Melanocyte of skin (primary cell): ENCODE results near the gene SLC1A6. TPM values are rescaled to one million over a fixed set of nuclear protein-coding genes. Genes with fewer than 3 reads are reported as not detected.

Source experiments
- total RNA-seq, 2 donors: library from RNA; depleted of rRNA; stranded (reverse); fragments of >200 nt; gene quantifications; 2 replicates each; pipeline ENCODE4 v1.2.3, GENCODE V29; 2012

SLC1A6 gene
- total RNA-seq: not detected

GRCh38 chr19:14979476-14980255 lies at the start of gene SLC1A6:
Gene SLC1A6, minus strand, starts transcription at chr19:14979864. Its CDS starts 6,954 bp downstream, at chr19:14972910.

GRCh38 chr19:14941189-14941588 lies 38.5 kb downstream of the SLC1A6 start, which contains the start of gene OR7C2:
Gene OR7C2, plus strand, starts transcription at chr19:14941489. Its CDS starts 0 bp downstream, at chr19:14941489.

Other genes with a start within 250 kb of the SLC1A6 start
- 1 to 10 TPM; 1.4 to 1.7 TPM for gene ADGRE2, start 201.3 kb downstream of the SLC1A6 start, total RNA-seq
- 1 to 10 TPM in 1 of 2 donors, under 1 TPM in 1; 0.33 to 3.1 TPM for gene OR7A5, start 144.7 kb downstream of the SLC1A6 start, total RNA-seq
- 1 to 10 TPM in 1 of 2 donors, under 1 TPM in 1; under 0.01 to 1.7 TPM for gene OR7C1, start 144.7 kb downstream of the SLC1A6 start, total RNA-seq
- gene OR7A10, start 130.9 kb downstream of the SLC1A6 start, total RNA-seq: not detected
- not detected for gene OR7A17, start 93.7 kb downstream of the SLC1A6 start, total RNA-seq
- not detected for gene OR7C2, start 38.4 kb downstream of the SLC1A6 start, total RNA-seq
- not detected for gene CASP14, start 69.6 kb upstream of the SLC1A6 start, total RNA-seq
- gene OR1I1, start 102.3 kb upstream of the SLC1A6 start, total RNA-seq: not detected
- gene SYDE1, start 127.5 kb upstream of the SLC1A6 start, total RNA-seq: 10 to 100 TPM; 39.6 to 45.8 TPM
- gene NOTCH3, start 221.1 kb upstream of the SLC1A6 start, total RNA-seq: 1 to 10 TPM; 1.3 to 1.7 TPM